Stimulated activated CD4-positive, alpha-beta T cell treated with anti-CD3 and anti-CD28 coated beads, Interleukin-4, amount 100 ng/mL, for 4 hours (primary cell): ENCODE measurements around the gene GTPBP3.
A peak's percentile ranks its signal among the peaks of the same experiment; 100 is the strongest.
"Not testable (repeated sequence)": the region's sequence is repeated elsewhere in the genome, so short reads cannot be mapped to it uniquely, and the experiment has no call there.

ENCODE experiments used
- DNase-seq, 2 experiments: peaks; one replicate each; pipeline ENCODE4 v3.0.0-alpha.2; 2020

GTPBP3 gene

DNA sequence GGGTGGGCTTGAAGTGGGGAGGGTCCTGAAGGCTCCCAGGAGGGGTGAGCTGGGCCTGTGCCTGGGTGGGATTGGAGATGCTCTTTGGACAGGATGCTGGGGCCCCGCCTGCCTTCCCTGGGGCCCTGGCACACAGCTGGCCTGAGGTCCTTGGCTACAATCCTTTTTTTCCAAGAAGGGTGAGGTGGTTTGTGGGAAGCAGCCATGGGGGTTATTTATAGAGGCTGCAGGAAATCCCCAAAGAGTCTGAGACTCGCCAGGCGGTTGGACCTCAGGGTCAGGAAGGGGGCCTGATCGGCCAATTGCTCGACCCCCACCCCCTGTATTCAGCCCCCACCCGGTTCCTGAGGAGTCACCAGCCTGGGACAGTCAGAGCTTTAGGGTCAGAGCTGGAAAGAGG is 10.0 kb downstream of the GTPBP3 start:
- no peak for DNase-seq

DNA sequence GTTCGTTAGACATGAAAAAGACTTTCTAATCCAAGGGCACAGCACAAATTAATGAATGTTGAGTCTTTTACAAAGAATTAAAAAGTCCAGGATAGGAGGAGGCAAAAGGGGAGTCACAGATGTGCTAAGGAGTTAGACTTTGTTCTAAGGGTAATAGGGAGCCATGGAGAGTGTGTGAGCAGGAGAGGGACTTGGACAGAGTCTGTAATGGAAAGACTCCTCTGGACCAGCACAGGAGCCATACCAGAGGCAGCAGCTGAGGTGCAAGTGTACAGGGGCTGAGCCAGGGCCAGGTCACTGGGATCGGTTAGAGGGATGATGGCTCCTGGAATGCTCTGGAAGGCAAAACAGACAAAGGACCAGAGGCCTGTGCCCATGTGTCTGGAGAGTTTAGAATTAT is 10.5 kb downstream of the GTPBP3 start:
- no peak for DNase-seq

DNA sequence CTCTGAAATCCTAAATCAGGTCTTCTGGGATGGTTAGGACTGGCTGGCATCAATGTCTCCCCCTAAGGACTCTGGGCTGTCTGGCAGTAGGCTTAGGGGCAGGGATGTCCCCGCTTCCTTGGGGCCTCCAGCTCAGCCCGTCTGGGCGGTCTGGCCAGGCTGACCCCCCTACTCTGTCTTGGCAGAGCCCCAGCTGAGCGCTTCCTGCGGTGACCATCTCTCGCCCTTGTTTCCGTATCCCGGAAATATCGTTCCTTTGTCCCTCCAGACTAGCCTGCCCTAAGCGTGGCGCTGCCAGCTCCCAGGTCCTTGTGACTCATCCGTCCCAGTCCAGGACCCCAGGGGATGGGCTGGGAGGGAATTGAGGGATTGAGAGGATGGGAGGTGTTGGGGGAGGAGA is 11.3 kb downstream of the GTPBP3 start:
- DNase-seq, result no peak

DNA sequence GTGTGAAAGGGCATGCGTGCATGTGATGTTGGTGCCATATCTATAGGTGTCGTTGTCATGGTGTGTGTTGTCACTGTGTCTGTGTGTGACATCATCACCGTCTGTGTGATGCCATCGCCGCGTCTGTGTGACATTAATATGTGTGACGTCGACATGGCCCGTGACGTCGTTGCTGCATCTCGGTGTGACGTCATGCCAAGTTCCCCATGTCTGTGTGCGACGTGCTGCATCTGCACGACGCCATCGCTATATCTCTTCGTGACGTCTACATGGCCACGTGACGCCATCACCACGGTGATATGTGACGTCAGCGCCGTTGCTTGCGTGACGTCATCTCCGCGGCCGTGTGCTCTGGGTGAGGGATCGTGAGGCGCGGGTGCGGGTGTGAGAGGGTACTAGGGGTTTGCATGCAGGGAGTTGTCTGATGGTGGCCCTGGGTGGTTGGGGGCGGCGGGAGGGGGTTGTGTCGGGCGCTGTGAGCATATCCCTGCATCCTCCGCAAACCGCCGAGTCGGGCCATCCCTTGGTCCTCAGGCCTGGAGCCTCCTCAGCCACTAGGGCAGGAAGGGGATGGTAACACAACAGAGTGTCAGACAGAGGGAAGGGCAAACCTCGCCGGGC is 14.6 kb downstream of the GTPBP3 start:
- no peak for DNase-seq

DNA sequence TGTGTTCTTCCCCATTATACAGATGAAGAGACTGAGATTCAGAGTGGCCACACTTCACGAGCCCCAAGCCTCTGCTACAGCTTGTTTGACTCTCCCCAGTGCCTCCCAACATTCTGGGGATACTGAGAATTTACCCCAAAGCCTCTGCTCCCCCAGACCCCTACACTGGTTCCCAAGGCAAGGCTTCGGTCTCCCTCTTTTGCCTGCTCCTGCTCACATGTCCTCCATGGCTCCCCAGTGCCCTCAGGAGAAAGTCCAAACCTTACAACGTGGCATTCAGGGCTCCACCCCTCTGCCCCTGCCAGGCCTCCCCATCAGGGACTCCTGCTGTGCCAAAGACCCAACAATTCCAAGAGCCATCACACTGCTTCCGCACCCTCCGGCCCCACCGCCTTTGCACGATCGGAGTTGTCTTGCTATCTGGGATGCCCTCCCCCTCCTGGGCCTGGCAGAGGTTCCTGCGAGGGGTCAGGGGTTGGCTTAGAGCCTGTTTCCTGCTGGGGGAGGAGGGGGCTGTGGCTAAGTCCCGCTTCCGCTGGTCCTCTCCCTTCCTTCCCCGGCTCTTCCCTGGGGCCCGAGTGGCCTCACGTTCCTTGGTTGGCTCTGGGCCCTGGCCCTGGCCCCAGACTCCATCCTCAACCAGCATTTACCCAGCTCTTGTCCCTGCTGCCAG is 15.4 kb downstream of the GTPBP3 start:
- no peak for DNase-seq

DNA sequence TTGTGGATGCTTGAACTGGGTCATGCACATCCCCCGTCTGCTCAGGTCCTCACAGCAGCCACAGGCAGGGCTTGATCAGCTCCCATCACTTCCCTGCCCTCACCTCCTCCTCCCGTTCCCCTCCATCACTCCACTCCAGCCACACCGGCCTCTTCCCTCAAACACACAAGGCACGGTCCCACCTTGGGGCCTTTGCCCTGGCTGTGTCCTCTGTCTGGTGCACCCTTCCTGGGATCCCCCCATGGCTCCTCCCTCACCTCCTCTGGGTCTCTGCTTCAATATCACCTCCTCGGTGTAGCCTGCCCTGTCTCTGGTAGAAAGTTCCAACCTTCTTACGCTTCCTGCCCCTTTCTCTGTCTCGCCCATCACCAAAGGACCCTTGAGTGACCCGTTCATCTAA is 16.0 kb downstream of the GTPBP3 start:
- no peak for DNase-seq

DNA sequence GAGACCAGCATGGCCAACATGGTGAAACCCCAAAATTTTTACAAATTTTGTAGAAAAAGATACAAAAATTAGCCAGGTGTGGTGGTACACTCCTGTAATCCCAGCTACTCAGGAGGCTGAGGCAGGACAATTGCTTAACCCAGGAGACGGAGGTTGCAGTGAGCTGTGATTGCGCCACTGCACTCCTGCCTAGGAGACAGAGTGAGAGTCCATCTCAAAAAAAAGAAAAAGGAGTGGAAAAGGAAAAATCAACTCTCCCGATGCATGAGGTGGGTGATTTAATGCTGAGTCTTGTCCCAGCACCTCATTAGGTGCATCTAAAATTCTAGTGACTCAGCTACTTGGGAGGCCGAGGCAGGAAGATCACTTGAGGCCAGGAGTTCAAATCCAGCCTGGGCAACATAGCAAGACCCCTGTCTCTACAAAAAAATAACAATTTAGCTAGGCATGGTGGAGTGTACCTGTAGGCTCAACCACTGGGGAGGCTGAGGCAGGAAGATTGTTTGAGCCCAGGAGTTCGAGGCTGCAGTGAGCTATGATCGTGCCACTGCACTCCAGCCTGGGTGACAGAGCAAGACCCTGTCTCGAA is 19.8 kb downstream of the GTPBP3 start:
- no peak for DNase-seq

DNA sequence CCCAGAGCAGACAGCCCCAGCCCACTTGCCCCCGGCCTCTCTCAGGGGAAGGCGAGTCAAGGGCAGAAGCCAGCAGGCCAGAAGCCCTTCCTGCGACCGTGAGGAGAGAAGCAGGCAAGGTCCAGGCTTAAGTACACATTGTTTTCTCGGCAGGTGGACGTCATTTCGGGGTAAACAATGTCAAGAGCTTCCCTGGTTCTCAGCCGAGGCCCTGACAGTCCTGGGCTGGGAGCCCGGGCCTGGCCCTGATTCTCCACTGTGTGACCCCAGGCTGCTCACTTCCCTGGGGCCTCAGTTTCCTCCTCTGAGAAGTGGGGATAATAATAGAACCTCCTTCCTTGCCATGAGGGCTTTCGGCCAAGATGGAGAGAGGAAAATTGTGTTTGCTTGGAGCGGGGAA is 20.4 kb downstream of the GTPBP3 start:
- DNase-seq, result no peak

DNA sequence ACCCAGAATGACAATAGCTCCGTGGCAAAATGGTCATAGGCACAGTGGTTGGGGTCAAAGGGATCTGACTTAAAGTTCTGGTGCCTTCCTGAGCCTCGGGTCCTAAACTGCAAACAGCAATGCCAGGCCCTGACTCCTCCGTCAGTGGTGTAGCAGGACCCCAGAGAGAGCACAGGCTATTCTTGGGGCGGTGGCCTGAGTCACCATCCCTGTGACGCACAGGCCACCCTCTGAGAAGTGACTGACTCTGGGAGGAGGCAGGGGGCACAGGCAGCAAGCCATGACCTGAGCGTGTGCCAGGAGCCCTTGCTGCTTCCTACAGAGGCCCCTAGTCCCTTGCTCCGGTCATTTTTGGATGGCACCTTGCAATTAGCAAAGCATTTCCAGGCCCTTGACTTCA is 21.0 kb downstream of the GTPBP3 start:
- no peak for DNase-seq

DNA sequence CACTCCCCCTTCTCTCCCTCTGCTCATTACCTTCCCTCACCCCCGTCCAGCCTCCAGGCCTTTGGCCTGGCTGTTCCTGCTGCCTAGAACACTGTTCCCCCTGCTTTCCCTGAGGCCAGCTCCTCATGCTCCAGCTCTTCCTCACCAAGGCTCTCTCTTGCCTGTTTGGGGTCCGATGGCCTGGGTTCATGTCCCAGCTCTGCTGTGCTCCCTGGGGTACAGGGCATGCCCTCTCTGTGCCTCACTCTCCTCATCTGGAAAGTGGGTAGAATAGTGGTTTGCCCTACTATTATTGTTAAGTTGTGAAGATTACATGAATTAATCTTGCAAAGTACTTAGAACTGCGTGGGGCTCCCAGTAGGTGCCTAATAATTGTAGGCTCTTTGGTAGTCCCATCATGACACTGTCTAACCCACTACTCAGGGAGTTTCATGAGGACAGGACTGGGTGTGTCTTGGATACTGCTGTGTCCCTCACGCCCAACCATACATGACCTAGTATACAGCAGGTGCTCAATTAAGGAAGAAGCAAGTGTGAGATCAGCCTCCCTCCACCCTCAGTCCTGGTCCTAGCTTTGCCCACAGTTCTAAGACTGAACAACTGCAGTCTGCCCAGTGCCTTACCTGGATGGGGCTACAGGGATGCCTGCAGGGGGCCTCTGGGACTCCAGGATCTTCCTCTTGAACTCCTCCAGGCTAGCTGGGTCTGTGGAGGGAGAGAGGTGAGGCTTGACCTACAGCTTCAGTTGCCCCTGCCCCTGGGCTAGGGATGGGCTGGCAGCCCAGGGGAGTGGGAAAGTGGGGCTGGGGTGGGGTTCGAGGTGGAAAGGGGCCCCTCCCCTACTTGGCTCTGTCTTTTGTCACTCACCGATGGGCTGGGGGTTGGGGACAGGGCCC is 22.8 kb downstream of the GTPBP3 start:
- no peak for DNase-seq

DNA sequence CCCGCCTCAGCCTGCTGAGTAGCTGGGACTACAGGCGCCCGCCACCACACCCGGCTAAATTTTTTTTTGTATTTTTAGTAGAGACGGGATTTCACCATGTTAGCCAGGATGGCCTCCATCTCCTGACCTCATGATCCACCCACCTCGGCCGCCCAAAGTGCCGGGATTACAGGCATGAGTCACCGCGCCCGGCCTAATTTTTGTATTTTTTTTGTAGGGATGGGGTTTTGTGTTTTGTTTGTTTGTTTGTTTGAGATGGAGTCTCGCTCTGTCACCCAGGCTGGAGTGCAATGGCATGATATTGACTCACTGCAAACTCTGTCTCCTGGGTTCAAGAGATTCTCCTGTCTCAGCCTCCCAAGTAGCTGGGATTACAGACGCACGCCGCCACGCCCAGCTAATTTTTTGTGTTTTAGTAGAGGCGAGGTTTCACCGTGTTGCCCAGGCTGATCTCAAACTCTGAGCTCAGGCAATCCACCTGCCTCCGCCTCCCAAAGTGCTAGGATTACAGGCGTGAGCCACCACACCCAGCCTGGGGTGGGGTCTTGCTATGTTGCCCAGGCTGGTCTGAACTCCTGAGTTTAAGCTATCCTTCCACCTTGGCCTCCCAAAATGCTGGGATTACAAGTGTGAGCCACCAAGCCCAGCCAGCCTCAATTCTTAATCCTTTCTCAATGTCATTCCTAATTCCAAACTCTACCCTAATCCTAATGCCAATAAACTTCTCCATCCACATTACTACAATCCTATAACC is 26.7 kb downstream of the GTPBP3 start:
- DNase-seq, result not testable (repeated sequence)

DNA sequence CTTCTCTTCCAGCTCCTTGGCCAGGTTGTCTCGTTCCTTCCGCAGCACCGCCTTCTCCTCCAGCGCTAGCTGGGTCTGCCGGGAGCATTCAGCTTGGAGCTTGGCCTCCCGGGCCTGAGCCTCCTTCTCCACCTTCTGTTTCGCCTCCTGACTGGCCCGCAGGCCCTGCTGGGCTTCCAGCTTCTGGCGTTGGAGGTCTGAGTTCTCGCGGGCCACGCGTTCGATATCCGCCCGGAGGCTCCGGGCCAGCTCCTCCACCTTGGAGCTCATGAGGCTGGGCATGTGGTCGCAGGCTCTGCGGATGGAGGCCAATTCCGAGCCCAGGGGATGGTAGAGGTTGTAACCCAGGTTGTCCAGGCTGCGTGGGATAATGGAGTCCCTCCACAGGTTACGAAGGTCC is 28.0 kb downstream of the GTPBP3 start:
- DNase-seq, result no peak

DNA sequence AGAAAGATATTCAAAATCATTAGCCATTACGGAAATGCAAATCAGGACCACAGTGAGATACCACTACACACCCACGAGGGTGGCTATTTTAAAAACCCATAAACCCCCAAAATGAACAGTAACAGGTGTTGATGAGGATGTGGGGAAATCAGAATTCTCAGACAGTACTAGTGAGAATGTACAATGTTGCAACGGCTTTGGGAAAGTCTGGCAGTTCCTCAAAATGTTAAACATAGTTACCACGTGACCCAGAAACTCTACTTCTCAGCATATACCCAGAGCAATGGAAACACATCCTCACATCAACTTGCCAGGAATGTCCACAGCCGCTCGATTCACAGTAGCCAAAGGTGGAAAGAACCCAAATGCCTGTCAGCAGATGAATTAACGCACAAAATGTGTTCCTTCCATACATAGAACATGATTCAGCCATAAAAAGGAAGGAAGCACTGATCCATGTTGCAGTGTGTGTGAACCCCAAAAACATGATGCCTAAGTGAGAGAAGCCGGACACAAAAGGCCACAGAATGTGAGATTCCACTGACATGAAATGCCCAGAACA is 32.8 kb downstream of the GTPBP3 start:
- DNase-seq, result no peak

DNA sequence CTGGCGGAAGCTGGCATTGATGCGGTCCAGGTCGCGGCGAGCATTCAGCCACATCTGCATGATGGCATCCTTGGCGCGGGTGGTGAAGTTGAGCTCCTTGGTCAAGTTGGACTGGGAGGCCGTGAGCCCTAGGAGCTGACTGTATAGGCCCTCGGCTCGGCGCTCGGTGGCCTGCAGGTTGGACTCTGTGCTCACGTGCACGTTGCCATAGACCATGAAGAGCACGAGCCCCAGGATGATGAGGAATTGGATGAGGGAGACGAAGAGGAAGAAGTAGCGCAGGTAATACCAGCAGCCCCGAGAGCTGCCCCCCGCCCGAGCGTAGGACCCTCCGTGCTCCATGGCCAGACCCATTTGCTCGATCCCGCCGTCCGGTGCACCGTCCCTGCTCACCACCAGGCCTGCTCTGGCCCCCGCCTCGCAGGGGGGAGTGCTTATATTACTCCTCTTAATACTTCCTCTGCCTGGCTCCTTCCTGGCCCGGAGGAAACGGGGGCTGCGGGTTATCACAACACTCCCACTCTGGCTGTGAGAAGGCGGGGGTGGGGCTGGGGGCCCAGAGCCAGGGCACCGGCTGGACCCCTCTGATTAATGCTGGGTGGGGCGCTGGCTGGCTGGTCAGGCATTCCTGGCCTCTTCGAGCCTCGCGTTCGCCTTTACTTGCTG is 39.7 kb downstream of the GTPBP3 start, which contains the start of gene PLVAP:
PLVAP (minus strand) TSS at position 408 of the 666 bp plus-strand sequence; CDS start at position 354, 54 bp downstream.
- DNase-seq, result no peak

DNA sequence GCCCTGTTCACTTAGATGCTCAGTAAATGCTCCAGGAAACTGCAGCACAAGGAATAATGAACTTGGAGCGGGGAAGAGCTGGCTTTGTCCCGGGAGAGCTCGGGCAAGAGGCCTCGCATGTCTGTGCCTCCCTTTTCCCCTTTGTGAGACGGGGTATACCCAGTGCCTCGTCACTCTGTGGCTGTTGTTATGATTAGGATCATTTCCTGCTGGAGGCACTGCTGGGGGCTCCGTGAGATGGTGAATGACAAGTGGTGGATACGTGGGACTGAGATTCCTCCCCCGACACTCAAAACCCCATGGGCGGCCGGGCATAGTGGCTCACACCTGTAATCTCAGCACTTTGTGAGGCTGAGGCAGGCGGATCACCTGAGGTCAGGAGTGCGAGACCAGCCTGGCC is 40.9 kb downstream of the GTPBP3 start:
- DNase-seq, result no peak

DNA sequence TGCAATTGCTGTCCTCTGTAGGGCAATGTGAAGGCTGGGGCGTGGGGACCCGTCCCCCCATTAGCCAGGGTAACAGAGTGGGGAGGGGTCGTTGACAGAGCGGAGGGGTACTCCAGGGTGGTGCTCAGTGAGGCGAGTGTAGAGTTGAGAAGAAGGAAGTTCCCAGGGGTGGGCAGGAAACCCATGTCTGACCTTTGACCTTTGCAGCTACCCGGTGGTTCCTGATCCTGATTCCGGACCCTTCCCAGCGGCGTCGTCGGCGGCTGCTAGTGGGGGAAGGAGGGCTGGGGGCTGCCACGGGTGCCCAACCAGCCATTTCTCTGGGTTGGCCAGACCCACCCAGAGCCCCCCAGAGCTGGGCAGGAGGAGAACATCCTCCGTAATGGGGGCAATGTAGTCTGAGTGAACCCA is 41.9 kb downstream of the GTPBP3 start:
- DNase-seq, result no peak

DNA sequence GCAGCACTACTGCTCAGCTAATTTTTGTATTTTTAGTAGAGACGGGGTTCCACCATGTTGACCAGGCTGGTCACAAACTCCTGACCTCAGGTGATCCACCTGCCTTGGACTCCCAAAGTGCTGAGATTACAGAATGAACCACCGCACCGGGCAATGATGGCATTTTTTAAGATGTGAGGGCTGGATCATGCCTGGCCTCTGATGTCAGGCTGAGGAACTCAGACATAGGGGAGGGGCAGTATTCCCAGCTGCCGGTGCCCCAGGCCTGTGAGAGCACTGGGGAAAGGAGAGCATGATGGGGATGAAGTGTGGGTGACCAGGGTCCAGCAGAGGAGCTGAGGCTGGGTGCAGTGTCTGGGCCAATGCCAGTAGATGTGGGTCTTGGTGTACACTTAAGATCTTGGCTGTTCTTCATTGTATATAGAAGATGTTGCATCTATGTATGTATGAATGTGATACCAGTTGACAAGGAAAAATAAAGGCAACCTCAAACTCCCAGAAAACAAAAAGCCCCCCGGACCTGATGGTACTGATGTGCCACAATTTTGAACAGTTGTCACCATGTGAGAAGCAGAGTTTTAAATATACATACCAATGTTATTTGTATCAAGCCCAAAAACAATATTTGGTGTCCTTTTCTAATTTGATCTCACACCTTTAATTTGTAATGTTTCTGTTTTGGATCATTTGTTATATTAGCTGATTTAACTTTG is 43.2 kb downstream of the GTPBP3 start:
- DNase-seq, result no peak

DNA sequence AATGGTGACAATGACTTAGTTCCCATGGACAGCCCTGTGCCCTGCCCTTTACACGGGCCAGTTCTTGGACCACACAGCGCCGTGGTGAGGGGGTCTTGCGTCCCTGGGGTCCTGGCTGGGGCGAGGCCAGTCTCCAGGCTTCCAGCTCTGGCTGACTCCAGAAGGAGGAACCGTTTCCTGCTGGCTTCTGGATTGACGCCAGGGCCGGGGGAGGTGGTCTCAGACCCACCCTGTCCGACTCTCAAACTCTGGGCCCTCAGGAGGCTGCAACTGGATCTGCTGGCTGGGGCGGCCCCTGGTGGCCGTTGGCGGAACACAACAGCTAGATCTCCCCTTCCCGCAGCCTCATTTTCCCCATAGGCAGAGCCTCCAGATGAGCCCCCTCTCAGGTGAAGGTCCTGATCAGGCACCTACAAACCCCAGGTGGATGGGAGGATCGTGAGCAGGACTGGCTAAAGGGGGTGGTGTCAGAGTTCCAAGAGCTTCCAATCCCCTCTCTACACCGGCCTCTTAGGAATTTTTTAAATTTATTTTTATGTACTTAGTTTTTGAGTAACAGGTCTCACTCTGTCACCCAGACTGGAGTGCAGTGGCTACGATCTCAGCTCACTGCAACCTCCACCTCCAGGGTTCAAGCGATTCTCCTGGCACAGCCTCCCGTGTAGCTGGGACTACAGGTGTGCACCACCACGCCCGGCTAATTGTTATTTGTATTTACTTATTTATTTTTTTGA is 48.7 kb downstream of the GTPBP3 start:
- DNase-seq, result peak; percentile 44 to 64

DNA sequence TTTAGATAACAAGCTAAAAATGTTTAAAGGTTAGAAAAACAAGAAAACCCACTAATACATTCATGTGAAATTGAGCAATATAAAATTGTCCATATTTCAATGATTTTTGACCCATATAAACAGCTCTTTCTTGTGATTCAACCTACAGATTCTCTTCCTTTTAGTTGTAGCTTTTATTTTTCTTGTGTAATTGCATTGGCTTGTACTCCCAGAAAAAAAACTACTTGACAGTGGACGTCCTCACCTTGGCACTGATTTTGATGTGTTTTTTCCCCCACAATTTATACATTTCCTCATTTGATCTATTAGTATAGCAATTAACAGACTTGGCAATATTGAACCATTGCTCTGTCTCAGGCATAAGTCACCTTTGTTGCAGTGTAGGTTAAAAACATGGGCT is 51.9 kb downstream of the GTPBP3 start:
- no peak for DNase-seq

DNA sequence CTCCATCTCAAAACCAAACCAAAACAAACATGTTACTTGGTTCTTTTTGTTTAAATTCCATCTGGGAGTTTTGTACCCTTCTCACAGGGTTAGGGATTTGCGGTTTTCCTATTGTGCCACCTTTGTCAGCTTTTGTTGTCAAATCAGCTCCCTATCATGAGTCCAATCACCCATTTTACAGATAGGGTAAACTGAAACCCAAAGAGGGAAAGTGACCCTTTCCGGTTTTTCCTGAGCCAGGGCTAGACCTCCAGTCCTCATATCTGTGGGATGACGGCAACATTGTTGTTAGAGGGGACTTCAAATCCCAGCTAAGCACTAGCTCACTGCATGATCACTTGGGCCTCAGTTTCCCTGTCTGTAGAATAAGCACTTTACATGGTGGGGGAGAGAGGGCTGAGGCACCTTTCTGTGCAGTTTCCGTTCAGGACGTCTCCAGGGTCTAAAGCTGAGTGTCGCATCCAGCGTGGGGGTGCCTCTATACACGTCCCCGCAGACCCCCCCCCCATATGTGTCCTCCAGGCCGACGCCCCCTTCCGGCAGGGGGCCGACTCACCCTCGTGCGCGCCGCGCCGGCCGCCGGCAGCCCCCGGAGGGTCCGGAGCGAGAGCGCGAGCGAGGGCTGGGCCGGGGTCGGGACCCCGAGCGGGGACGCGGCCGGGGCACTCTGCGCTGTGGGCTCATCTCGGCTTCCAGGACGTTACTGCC is 52.8 kb downstream of the GTPBP3 start:
- no peak for DNase-seq
